ENCODE measurements around the gene CHRDL2.

CHRDL2 gene

DNA sequence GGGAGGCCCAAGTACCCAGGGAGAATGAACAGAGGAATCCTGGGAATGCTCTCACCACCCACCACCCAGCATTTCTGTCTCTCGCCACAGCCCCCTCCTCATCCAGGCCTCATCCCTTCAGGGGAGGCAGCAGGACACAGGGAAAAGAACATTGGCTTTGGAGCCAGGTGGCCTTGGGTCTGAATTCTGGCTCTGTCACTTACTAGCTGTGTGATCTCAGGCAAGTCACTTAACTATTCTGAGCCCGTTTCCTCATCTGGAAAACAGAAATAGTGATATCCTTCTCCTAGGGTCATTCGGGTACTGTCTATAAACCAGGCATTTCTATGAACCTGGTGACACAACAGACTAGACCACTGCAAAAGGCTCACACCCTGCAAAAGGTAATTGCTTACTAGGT is 22.1 kb downstream of the CHRDL2 start:
- Mint-ChIP-seq H3K4me1 (ENCODE audit: low read depth) (no peaks in the 10 kb centered on the region), H3K27ac (no peak overlapping the region)

DNA sequence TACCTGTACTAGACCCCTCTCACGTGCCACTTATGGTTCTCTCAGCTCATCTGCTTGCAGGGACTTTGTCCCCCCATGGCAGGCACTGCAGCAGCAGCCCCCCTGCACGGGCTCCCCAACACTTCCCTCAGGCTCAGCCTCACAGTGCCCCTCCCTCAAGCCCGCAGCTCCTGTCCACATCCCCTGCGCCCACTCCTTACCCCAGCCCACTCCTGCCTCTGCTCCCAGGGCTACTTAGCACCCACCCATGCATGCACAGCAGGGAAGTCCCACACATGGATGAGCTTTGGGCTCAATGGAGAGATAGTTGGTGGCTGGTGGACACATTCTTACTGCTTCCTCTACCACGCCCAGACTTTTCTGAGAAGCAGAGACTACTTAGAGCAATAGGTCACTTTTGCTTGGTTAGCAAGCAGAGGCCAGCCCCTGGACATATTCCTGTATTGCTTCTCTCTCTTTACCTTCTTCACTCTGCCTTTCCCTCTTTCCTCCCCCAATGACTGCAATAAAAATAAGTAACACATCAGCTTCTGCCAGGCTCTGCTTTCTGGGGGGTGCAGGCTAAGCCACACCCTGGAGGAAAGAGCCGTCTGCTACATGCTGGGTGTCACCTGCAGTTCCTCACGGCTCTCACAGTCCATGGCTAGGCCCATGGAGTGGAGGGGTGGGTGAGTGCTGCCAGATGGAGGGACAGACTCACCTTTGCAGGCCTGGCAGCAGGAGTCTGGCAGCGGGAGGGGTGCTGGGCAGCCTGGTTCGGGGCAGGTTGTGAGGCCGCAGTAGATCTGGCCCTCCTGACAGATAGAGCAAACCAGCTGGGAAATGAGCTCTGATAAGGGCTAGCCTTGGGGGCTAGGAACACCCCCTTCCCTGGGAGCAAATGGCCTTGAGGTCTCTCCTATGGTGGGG is 23.4 kb downstream of the CHRDL2 start:
- Mint-ChIP-seq H3K4me3 (no peak overlapping the region), H3K27me3 (no peaks in the 10 kb centered on the region), H3K9me3 (no peaks in the 10 kb centered on the region), H3K27ac (no peak overlapping the region), H3K4me1 (ENCODE audit: low read depth) (no peaks in the 10 kb centered on the region), H3K36me3 (ENCODE audit: low read depth) (no peaks in the 10 kb centered on the region)
- DNase-seq = no peak

More for the DNA sequence above, 22.1 kb downstream of the CHRDL2 start:
- H3K36me3 Mint-ChIP-seq (ENCODE audit: low read depth) = no peaks in the 10 kb centered on the region
- DNase-seq = no peak
- H3K27me3 Mint-ChIP-seq = no peaks in the 10 kb centered on the region
- H3K9me3 Mint-ChIP-seq = no peaks in the 10 kb centered on the region
- no peak overlapping the region for H3K4me3 Mint-ChIP-seq

DNA sequence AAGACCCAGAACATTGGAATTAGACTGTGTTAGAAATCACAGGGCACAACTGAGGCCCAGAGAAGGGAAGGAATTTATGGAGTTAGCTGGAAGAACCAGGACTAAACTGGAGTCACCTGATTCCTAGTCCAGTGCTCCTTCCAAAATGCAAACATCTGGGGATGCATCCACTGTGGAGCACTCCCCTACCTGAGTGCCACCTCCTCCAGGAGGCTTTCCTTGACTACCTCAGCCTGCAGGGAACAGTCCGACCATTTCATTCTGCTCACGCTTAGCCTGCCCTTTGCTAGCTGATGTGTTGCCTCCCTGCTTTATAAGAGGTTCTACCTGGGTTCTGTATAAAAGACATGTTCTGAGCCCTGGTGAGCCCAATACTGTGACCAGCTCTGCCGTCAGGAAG is 24.0 kb downstream of the CHRDL2 start:
- no peak for DNase-seq
- H3K9me3 Mint-ChIP-seq = no peaks in the 10 kb centered on the region
- no peaks in the 10 kb centered on the region for H3K36me3 Mint-ChIP-seq (ENCODE audit: low read depth)
- no peak overlapping the region for H3K4me3 Mint-ChIP-seq
- H3K4me1 Mint-ChIP-seq (ENCODE audit: low read depth) = no peaks in the 10 kb centered on the region
- H3K27ac Mint-ChIP-seq = no peak overlapping the region
- H3K27me3 Mint-ChIP-seq = no peaks in the 10 kb centered on the region

DNA sequence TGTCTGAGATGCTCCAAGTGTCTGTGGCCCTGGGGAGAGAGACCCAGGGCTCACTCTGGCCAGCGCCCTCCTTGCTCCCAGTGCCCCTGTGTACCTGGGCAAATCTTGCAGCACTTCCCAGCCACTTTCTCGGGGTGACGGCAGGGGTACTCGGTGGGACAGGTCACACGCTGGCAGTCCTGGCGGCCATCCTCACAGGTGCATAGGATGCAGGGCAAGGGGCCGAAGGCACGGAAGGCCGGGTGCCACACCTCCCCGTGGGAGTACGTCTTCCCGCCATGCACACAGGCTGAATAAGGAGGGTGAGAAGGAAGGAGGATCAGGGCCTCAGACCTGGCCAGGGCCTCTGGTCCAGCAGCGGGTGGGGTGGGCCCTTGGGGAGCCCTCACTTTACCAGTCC is 28.0 kb downstream of the CHRDL2 start:
- Mint-ChIP-seq H3K4me3 (no peak overlapping the region), H3K27me3 (no peaks in the 10 kb centered on the region), H3K36me3 (ENCODE audit: low read depth) (no peaks in the 10 kb centered on the region), H3K27ac (no peak overlapping the region), H3K9me3 (no peaks in the 10 kb centered on the region), H3K4me1 (ENCODE audit: low read depth) (no peaks in the 10 kb centered on the region)
- DNase-seq = no peak

DNA sequence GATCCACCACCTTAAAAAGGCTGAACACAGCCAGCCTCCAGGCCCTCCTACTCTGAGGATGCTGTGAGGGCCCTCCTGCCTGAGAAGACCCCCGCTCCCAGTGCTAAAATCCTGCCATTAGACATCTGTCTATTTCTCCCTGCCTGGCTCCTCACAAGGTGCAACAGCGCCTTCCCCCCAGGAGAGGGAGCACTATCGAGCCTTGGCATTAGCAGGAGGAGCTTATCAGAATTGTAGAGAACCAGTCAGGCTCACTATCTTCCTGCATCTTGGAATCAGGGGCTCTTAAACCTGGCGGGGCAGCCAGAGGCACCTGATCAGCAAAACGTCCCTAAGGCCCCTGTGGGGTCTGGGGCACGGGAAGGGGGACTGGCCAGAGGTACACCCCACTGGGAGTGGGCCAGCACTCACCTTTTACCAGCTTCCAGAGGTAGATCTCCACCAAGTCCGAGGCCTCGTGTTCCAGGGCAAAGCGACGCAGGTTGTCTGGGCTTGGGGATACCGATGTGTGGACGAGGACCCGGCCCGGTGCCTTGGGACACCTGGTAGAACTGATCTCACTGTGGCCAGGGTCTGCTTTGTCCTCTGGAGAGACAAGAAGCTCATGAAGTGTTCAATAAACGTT is 28.7 kb downstream of the CHRDL2 start:
- H3K27ac Mint-ChIP-seq = no peak overlapping the region

DNA sequence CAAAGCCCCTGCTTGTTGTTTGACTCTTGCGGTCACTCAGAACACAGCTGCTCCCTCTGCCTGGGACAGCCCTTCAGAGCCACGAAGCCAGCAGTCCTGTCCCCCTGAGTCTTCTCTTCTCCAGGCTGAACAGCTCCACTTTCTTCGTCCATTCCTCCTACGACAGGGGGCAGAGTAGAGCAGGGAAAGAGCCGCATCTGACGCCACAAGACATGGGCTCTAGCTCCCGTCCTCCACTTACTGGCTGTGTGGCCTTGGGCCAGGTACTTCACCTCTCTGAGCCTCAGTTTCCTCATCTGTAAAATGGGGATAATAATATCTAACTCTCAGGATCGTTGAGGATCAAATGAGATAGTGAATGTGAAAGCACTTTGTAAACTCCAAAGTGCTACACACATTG is 29.9 kb downstream of the CHRDL2 start:
- no peaks in the 10 kb centered on the region for H3K36me3 Mint-ChIP-seq (ENCODE audit: low read depth)
- H3K27me3 Mint-ChIP-seq = peaks cover 13% of the 10 kb centered on the region
- H3K9me3 Mint-ChIP-seq = no peaks in the 10 kb centered on the region
- no peaks in the 10 kb centered on the region for H3K4me1 Mint-ChIP-seq (ENCODE audit: low read depth)
- no peak overlapping the region for H3K27ac Mint-ChIP-seq
- no peak for DNase-seq
- no peak overlapping the region for H3K4me3 Mint-ChIP-seq

More for the DNA sequence above, 28.7 kb downstream of the CHRDL2 start:
- H3K9me3 Mint-ChIP-seq = no peaks in the 10 kb centered on the region
- no peaks in the 10 kb centered on the region for H3K4me1 Mint-ChIP-seq (ENCODE audit: low read depth)
- peaks cover 2% of the 10 kb centered on the region for H3K27me3 Mint-ChIP-seq
- H3K36me3 Mint-ChIP-seq (ENCODE audit: low read depth) = no peaks in the 10 kb centered on the region
- DNase-seq = peak; percentile 75
- no peak overlapping the region for H3K4me3 Mint-ChIP-seq

DNA sequence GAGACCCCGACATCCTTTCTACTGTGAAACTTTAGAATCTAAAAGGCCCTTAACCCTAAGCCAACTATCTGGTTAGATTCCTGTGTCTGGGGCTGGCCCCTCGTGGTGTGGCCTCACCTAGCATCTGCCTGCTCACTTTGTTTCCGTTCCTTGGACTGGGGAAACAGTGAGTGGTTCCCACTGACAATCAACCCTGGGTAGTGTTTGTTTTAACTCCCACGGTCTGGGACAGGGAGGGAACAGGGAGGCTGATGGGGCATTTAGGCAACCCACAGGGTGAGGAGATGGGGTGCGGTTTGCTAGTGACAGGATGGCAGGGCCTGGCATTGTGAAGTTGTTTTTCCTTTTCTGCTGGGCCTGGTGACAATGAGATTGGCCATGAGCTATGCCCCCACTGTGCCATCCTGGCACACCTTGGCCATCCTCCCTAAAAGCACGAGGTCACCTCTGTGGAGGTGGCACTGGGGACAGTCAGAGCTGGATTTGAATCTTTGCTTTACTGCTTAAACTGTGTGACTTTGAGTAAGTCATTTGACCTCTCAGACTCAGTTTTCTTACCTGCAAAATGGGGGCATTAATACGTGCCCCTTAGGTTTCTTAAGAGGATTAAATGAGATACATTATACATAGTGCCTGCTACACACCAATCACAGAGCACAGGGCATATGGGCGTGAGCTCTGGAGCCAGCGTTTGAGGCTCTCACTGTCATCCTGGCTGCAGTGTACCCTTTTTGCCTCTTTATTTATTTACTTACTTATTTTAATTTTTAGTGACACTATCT is 31.4 kb downstream of the CHRDL2 start:
- Mint-ChIP-seq H3K4me1 (ENCODE audit: low read depth) (no peaks in the 10 kb centered on the region), H3K9me3 (no peaks in the 10 kb centered on the region), H3K36me3 (ENCODE audit: low read depth) (no peaks in the 10 kb centered on the region), H3K27ac (no peak overlapping the region), H3K27me3 (peaks cover 16% of the 10 kb centered on the region), H3K4me3 (no peak overlapping the region)
- no peak for DNase-seq

DNA sequence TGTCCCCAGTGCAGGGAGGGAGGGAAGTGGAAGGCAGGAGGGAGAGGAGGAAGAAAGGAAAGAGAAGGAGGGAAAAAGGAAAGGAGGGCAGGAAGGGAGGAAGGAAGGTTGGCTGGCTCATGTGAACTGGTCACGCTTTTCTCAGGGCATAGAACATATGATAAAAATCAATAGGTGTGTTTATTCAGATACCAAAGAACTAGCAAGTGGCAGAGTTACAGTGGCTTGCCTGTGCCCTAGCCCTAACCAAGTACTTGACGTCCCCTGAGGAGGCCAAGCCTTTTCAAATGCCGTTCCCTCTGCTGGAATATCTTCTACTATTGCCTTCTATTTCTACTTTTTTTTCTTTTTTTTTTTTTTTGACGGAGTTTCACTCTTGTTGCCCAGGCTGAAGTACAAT is 33.5 kb downstream of the CHRDL2 start:
- Mint-ChIP-seq H3K9me3 (no peaks in the 10 kb centered on the region), H3K27me3 (peaks cover 16% of the 10 kb centered on the region), H3K27ac (no peak overlapping the region), H3K36me3 (ENCODE audit: low read depth) (no peaks in the 10 kb centered on the region), H3K4me1 (ENCODE audit: low read depth) (no peaks in the 10 kb centered on the region), H3K4me3 (no peak overlapping the region)
- no peak for DNase-seq

DNA sequence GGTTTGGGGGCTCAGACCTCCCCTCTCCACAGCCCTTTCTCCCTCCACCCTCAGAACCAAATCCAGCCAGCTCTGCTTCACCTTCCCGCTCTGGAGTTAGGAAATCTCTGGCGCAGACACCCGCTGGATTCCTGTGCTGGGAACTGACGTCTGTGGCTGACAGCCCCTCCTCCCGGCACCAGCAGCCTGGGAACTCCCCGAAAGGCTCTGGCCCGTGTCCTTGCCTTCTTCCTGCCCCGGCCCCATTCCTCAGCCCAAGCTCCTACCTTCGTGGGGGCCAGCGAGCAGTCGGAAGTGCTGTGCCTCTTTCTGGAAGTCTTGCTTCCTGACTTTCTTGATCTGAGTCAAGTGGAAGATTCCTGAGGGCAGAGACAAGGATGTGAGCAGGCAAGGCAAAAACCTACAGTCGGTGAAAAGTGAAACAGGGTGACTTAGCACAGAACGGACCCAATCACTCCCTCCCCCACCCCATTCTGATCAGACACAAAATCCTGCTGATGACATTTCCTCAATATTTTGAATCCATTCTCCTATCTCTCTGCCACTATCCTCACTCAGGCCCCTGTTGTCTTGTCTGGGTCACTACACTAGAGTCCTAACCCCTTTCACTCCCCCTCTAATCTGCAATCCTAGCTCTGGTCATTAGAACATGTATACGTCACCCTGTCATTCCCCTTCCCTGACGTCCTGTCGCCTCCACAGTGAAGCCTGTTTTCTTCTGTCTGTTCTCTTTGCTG is 34.1 kb downstream of the CHRDL2 start:
- no peaks in the 10 kb centered on the region for H3K4me1 Mint-ChIP-seq (ENCODE audit: low read depth)
- H3K36me3 Mint-ChIP-seq (ENCODE audit: low read depth) = no peaks in the 10 kb centered on the region
- H3K9me3 Mint-ChIP-seq = no peaks in the 10 kb centered on the region
- peaks cover 16% of the 10 kb centered on the region for H3K27me3 Mint-ChIP-seq
- H3K4me3 Mint-ChIP-seq = no peak overlapping the region
- no peak overlapping the region for H3K27ac Mint-ChIP-seq
- DNase-seq = no peak

DNA sequence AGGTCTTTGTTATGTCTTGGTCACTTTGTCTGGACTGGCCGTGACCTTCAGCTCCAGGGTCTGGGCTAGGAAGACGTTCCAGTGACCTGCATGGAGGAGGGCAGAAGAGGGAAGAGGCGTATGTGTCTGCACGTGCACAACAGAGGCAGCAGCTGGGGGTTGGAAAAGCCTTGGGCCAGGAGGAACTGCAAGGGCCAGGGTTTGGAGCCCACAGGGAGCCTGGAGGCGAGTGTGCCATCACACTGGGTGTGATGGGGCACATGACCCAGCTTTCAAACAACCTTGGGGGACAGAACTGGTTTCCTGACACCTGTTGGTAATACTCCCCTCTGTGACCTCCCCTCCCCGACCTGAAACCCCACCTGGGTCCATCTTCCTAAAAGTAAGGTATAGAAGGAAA is 34.7 kb downstream of the CHRDL2 start:
- Mint-ChIP-seq H3K27me3 (peaks cover 16% of the 10 kb centered on the region), H3K36me3 (ENCODE audit: low read depth) (no peaks in the 10 kb centered on the region), H3K27ac (no peak overlapping the region), H3K4me3 (no peak overlapping the region), H3K9me3 (no peaks in the 10 kb centered on the region), H3K4me1 (ENCODE audit: low read depth) (no peaks in the 10 kb centered on the region)
- no peak for DNase-seq

DNA sequence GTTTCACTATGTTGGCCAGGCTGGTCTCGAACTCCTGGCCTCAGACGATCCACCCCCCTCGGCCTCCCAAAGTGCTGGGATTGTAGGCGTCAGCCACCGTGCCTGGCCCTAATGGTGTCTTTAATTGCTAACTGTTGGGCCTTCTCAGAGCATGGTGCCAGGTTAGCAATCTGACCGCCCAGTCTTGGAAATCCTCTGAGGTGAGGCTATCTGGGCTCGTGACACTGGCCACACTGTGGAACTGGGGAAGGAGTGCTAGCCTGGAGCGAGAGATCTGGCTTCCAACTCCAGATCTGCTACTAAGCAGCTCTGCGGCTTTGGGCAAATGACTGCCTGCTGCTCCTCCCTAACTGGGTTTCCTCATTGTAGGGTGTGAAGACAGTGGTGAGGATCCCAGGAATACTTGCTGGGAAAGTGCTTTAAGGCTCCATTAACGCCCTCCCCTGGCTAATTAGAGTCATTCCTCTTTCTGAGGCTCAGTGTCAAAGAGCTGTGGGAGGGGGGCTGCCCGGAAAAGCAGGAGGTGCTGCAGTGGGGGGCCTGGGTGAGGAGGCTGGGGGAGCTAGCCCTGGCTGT is 35.4 kb downstream of the CHRDL2 start:
- H3K4me1 Mint-ChIP-seq (ENCODE audit: low read depth) = no peaks in the 10 kb centered on the region
- no peaks in the 10 kb centered on the region for H3K9me3 Mint-ChIP-seq
- peaks cover 16% of the 10 kb centered on the region for H3K27me3 Mint-ChIP-seq
- DNase-seq = no peak
- H3K36me3 Mint-ChIP-seq (ENCODE audit: low read depth) = no peaks in the 10 kb centered on the region
- no peak overlapping the region for H3K4me3 Mint-ChIP-seq
- no peak overlapping the region for H3K27ac Mint-ChIP-seq

DNA sequence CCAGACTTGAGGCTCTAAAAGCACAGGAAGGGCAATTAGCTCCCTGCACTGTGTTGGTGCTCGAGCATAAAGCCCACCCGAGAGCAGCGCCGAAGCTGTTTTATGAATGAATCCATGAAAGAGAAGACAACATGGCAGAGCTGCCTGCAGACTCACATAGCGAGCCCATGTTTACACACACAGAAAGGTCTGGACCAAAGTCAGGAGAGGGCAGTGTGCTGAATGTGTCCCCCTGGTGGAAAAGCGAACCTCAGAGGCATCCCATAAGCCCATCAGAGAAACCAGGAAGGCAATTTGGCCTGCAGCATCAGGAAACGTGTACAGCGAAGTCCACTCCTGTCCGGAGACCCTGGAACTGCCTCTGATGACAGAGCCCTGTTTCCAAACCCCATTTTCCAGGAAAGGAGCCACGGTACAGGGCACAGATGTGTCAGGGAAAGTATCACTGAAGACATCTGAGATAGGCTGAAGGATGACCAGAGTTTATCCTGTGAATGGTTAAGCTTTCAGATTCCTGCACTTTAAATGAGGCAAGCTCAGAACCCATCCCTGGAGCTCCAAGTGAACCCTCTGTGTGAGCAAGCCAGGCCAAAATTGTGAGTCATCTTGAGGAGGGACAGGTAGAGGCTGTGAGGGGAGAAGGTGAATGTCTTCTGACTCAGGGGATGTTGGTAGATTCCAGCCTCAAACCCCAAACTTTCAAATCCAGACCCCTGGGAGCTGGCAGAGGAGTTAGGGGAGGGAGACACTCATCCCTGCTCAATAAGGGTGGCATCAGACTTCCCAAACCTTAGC is 36.9 kb downstream of the CHRDL2 start:
- Mint-ChIP-seq H3K27ac (no peak overlapping the region), H3K4me3 (no peak overlapping the region), H3K4me1 (ENCODE audit: low read depth) (no peaks in the 10 kb centered on the region), H3K27me3 (peaks cover 16% of the 10 kb centered on the region), H3K36me3 (ENCODE audit: low read depth) (no peaks in the 10 kb centered on the region), H3K9me3 (no peaks in the 10 kb centered on the region)
- no peak for DNase-seq

DNA sequence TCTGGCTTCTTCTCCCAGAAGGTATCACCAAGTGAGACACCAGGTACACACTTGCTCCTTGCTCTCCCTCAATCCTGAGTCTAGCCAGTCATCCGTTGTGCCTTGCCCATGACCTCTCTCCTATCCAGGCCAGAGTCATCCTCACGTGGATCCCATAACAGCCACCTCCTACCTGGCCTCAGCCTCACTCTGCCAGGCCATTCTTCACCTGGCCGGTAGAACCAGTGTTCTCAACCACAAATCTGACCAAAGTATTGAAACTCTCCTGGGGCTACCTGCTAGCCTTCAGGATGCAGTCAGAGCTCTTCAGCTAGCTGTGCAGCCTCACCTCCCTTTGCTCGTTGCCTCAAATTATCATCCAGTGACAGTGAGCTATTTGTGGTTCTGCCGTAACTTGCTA is 37.7 kb downstream of the CHRDL2 start:
- Mint-ChIP-seq H3K27me3 (peaks cover 16% of the 10 kb centered on the region), H3K36me3 (ENCODE audit: low read depth) (no peaks in the 10 kb centered on the region), H3K27ac (no peak overlapping the region), H3K9me3 (no peaks in the 10 kb centered on the region), H3K4me3 (no peak overlapping the region), H3K4me1 (ENCODE audit: low read depth) (no peaks in the 10 kb centered on the region)
- DNase-seq = no peak

Measured in activated T-cell treated with anti-CD3 and anti-CD28 coated beads, Interleukin-2, amount 50 U/mL, for 24 hours (primary cell).